Activated T-cell treated with anti-CD3 and anti-CD28 coated beads, Interleukin-2, amount 50 U/mL, for 24 hours (primary cell): ENCODE results near the gene TES.
"Not testable (repeated sequence)": the region's sequence is repeated elsewhere in the genome, so short reads cannot be mapped to it uniquely, and the experiment has no call there.

Experiments used
- DNase-seq: peaks from one replicate; pipeline ENCODE4 v3.0.0-alpha.2; 2020
- H3K27ac Mint-ChIP-seq: 2 replicates; pipeline ENCODE4 v1.8.0; 2020; ENCODE audit warnings: mild to moderate bottlenecking, mixed read lengths
- H3K27me3 Mint-ChIP-seq: 2 replicates; pipeline ENCODE4 v1.8.0; 2020; ENCODE audit warnings: mixed read lengths
- H3K36me3 Mint-ChIP-seq: 2 replicates; pipeline ENCODE4 v1.8.0; 2020; ENCODE audit warnings: low read depth, mixed read lengths
- H3K4me1 Mint-ChIP-seq: 2 replicates; pipeline ENCODE4 v1.8.0; 2020; ENCODE audit warnings: low read depth, mixed read lengths
- H3K4me3 Mint-ChIP-seq: 2 replicates; pipeline ENCODE4 v1.8.0; 2020; ENCODE audit warnings: mild to moderate bottlenecking, moderate library complexity, mixed read lengths
- H3K9me3 Mint-ChIP-seq: 2 replicates; pipeline ENCODE4 v1.8.0; 2020; ENCODE audit warnings: mixed read lengths

Gene TES

DNA sequence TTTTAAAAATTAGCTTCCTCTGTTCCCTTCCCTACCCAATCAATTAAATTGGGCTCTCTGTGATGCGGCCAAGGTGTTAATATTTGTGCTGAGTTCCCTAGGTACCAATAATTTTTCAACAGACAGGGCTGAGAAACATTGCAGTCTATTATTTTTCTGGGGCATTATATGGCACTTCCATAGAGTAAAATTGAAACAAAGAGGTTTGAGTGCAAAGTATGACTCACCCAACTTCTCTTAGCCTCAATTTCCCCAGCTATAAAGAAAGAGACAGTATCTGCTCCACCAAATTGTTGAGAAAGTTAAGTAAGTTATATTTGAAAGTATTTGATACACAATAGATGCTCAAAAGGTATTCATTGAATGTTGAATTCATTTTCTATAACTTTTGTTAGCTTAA lies 74.9 kb downstream of the TES start:
- no peak for DNase-seq
- peaks cover 4% of the 10 kb centered on the region for H3K4me1 Mint-ChIP-seq
- no peaks in the 10 kb centered on the region for H3K36me3 Mint-ChIP-seq
- H3K27ac Mint-ChIP-seq: no peak overlapping the region
- no peaks in the 10 kb centered on the region for H3K9me3 Mint-ChIP-seq
- H3K27me3 Mint-ChIP-seq: peaks cover 19% of the 10 kb centered on the region
- H3K4me3 Mint-ChIP-seq: no peak overlapping the region

DNA sequence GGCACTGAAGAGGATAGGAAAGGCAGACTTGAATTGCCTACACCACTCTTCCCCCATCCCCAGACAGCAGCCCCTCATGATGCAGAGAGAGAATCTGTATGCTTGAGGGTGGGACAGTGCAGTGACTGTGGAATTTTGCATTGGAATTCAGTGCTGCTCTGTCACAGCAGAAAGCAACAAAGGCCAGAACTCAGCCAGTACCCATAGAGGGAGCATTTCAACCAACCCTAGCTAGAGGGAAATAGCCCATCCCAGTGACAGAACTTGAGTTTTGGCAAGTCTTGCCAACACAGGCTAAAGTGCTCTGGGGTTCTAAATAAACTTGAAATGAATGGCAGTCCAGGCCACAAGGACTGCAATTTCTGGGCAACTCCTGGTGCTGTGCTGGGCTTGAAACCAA lies 80.4 kb downstream of the TES start:
- no peak for DNase-seq
- H3K9me3 Mint-ChIP-seq: no peaks in the 10 kb centered on the region
- H3K36me3 Mint-ChIP-seq: no peaks in the 10 kb centered on the region
- H3K4me3 Mint-ChIP-seq: no peak overlapping the region
- no peak overlapping the region for H3K27ac Mint-ChIP-seq
- no peaks in the 10 kb centered on the region for H3K4me1 Mint-ChIP-seq
- H3K27me3 Mint-ChIP-seq: peaks cover 34% of the 10 kb centered on the region

GRCh38 chr7:116291937-116292336 lies 81.6 kb downstream of the TES start:
- DNase-seq: no peak
- peaks cover 34% of the 10 kb centered on the region for H3K27me3 Mint-ChIP-seq
- no peak overlapping the region for H3K4me3 Mint-ChIP-seq
- H3K36me3 Mint-ChIP-seq: no peaks in the 10 kb centered on the region
- H3K4me1 Mint-ChIP-seq: no peaks in the 10 kb centered on the region
- H3K27ac Mint-ChIP-seq: no peak overlapping the region
- H3K9me3 Mint-ChIP-seq: no peaks in the 10 kb centered on the region

- Mint-ChIP-seq H3K9me3 (no peaks in the 10 kb centered on the region), H3K4me1 (no peaks in the 10 kb centered on the region), H3K4me3 (no peak overlapping the region), H3K27ac (no peak overlapping the region), H3K36me3 (no peaks in the 10 kb centered on the region), H3K27me3 (peaks cover 34% of the 10 kb centered on the region)
- no peak for DNase-seq
Measured at GRCh38 chr7:116292381-116292780, 82.0 kb downstream of the TES start.

GRCh38 chr7:116293139-116293538 lies 82.8 kb downstream of the TES start:
- no peak overlapping the region for H3K27ac Mint-ChIP-seq
- H3K9me3 Mint-ChIP-seq: no peaks in the 10 kb centered on the region
- no peaks in the 10 kb centered on the region for H3K4me1 Mint-ChIP-seq
- no peak for DNase-seq
- no peaks in the 10 kb centered on the region for H3K36me3 Mint-ChIP-seq
- H3K4me3 Mint-ChIP-seq: no peak overlapping the region
- peaks cover 31% of the 10 kb centered on the region for H3K27me3 Mint-ChIP-seq

DNA sequence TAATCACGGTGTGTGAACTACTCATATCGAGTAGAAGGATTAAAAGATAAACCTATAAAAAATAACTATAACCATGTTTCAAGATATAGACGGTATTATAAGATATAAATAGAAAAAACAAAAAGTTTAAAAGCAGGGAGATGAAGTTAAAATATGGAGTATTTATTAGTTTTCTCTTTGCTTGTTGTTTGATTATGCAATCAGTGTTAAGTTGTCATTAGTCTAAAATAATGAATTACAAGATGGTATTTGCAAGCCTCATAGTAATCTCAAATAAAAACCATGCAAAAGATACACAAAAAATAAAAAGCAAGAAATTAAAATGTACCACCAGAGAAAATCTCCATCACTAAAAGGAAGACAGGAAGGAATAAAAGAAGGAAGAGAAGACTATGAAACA lies 83.3 kb downstream of the TES start:
- Mint-ChIP-seq H3K27ac (no peak overlapping the region), H3K4me3 (no peak overlapping the region), H3K36me3 (no peaks in the 10 kb centered on the region), H3K4me1 (no peaks in the 10 kb centered on the region), H3K9me3 (no peaks in the 10 kb centered on the region), H3K27me3 (peaks cover 30% of the 10 kb centered on the region)
- no peak for DNase-seq

- H3K4me1 Mint-ChIP-seq, H3K27ac Mint-ChIP-seq, H3K9me3 Mint-ChIP-seq, H3K4me3 Mint-ChIP-seq, DNase-seq, H3K36me3 Mint-ChIP-seq: not testable (repeated sequence)
- peaks cover 30% of the 10 kb centered on the region for H3K27me3 Mint-ChIP-seq
Measured at GRCh38 chr7:116295903-116296302, 85.6 kb downstream of the TES start.

- Mint-ChIP-seq H3K4me3 (no peak overlapping the region), H3K4me1 (no peaks in the 10 kb centered on the region), H3K27me3 (peaks cover 19% of the 10 kb centered on the region), H3K36me3 (no peaks in the 10 kb centered on the region), H3K27ac (no peak overlapping the region), H3K9me3 (no peaks in the 10 kb centered on the region)
- no peak for DNase-seq
Measured at GRCh38 chr7:116298055-116298454, 87.7 kb downstream of the TES start.

DNA sequence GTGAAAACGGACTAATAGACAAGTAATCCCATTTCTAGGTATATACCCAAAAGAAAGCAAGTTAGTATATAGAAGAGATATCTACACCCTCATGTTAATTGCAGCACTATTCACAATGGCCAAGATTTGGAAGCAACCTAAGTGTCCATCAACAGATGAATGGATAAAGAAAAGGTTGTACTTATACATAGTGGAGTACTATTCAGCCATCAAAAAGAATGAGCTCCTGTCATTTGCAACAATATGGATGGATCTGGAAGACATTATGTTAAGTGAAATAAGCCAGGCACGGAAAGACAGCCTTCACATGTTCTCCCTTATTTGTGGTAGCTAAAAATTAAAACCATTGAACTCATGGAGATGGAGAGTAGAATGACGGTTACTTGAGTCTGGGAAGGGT lies 88.2 kb downstream of the TES start:
- DNase-seq: no peak
- Mint-ChIP-seq H3K4me3 (no peak overlapping the region), H3K4me1 (no peaks in the 10 kb centered on the region), H3K27me3 (peaks cover 16% of the 10 kb centered on the region), H3K9me3 (no peaks in the 10 kb centered on the region), H3K36me3 (no peaks in the 10 kb centered on the region), H3K27ac (no peak overlapping the region)

GRCh38 chr7:116305485-116306408 lies 95.4 kb downstream of the TES start:
- H3K27me3 Mint-ChIP-seq: peaks cover 17% of the 10 kb centered on the region
- H3K27ac Mint-ChIP-seq: no peak overlapping the region

GRCh38 chr7:116306409-116307048 lies 96.2 kb downstream of the TES start:
- Mint-ChIP-seq H3K36me3 (no peaks in the 10 kb centered on the region), H3K4me3 (no peak overlapping the region), H3K4me1 (no peaks in the 10 kb centered on the region)

More at GRCh38 chr7:116305485-116306408, 95.4 kb downstream of the TES start:
- Mint-ChIP-seq H3K4me1 (no peaks in the 10 kb centered on the region), H3K36me3 (no peaks in the 10 kb centered on the region), H3K9me3 (no peaks in the 10 kb centered on the region), H3K4me3 (no peak overlapping the region)
- DNase-seq: no peak

DNA sequence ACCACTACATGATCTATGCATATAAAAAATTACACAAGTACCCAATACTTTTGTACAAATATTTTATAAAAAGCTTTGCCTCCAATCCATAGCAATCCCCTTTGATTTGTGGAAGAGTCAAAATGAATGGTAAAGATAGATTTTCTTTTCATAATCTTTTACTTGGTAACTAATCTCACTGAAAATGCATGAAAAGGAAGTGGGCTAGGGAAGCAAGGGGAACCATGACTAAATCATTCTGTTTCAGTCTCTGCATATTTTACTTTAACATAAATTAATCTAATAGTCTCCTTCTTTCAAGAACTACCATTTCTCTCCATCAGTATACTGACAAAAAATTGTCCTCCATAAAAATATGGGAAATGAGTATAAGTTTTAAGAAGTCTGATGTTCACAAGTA lies 96.9 kb downstream of the TES start:
- H3K9me3 Mint-ChIP-seq: no peaks in the 10 kb centered on the region
- H3K27ac Mint-ChIP-seq: no peak overlapping the region
- peaks cover 9% of the 10 kb centered on the region for H3K27me3 Mint-ChIP-seq
- no peaks in the 10 kb centered on the region for H3K36me3 Mint-ChIP-seq
- no peak overlapping the region for H3K4me3 Mint-ChIP-seq
- DNase-seq: no peak
- H3K4me1 Mint-ChIP-seq: peaks cover 6% of the 10 kb centered on the region

More at GRCh38 chr7:116306409-116307048, 96.2 kb downstream of the TES start:
- Mint-ChIP-seq H3K27me3 (peaks cover 15% of the 10 kb centered on the region), H3K27ac (no peak overlapping the region), H3K9me3 (no peaks in the 10 kb centered on the region)
- no peak for DNase-seq
